NCI-H82 (cell line): ENCODE results near the gene MGAT4A.
"Not testable (repeated sequence)": the region's sequence is repeated elsewhere in the genome, so short reads cannot be mapped to it uniquely, and the experiment has no call there.

Source experiments
- DNase-seq: peaks from one replicate; lab custom pipeline; 2025; lab: John Stamatoyannopoulos, UW

Gene MGAT4A

GRCh38 chr2:98702858-98703620 lies 27.9 kb downstream of the MGAT4A start:
- no peak for DNase-seq

- DNase-seq = no peak
These were observed 28.7 kb downstream of the MGAT4A start for GRCh38 chr2:98702127-98702802.

- no peak for DNase-seq
These were observed 29.7 kb downstream of the MGAT4A start for GRCh38 chr2:98701230-98701629.

GRCh38 chr2:98698896-98699295 lies 32.0 kb downstream of the MGAT4A start:
- no peak for DNase-seq

- no peak for DNase-seq
These were observed 33.1 kb downstream of the MGAT4A start for GRCh38 chr2:98697651-98698337.

- DNase-seq = no peak
These were observed 34.7 kb downstream of the MGAT4A start for GRCh38 chr2:98696200-98696599.

GRCh38 chr2:98695255-98695654 lies 35.7 kb downstream of the MGAT4A start:
- no peak for DNase-seq

GRCh38 chr2:98693477-98693876 lies 37.5 kb downstream of the MGAT4A start:
- no peak for DNase-seq

GRCh38 chr2:98692090-98693054 lies 38.6 kb downstream of the MGAT4A start:
- no peak for DNase-seq

- DNase-seq = no peak
These were observed 39.6 kb downstream of the MGAT4A start for GRCh38 chr2:98691303-98691702.

GRCh38 chr2:98685930-98686887 lies 44.7 kb downstream of the MGAT4A start:
- DNase-seq = no peak

GRCh38 chr2:98683728-98684127 lies 47.2 kb downstream of the MGAT4A start:
- no peak for DNase-seq

GRCh38 chr2:98676742-98677141 lies 54.2 kb downstream of the MGAT4A start:
- DNase-seq = no peak

GRCh38 chr2:98674233-98674964 lies 56.5 kb downstream of the MGAT4A start:
- no peak for DNase-seq

- no peak for DNase-seq
These were observed 61.3 kb downstream of the MGAT4A start for GRCh38 chr2:98669675-98670074.

GRCh38 chr2:98665677-98666076 lies 65.3 kb downstream of the MGAT4A start:
- DNase-seq = no peak

- DNase-seq = no peak
These were observed 66.6 kb downstream of the MGAT4A start for GRCh38 chr2:98664323-98664722.

GRCh38 chr2:98663511-98664090 lies 67.3 kb downstream of the MGAT4A start:
- no peak for DNase-seq

- DNase-seq = not testable (repeated sequence)
These were observed 71.5 kb downstream of the MGAT4A start for GRCh38 chr2:98659491-98659840.
